Measurements from ENCODE around the gene TMEM248. TPM values are rescaled to one million over a fixed set of nuclear protein-coding genes. Genes with fewer than 3 reads are reported as not detected.

TMEM248 gene
- total and polyA plus RNA-seq, 2 of the 8 experiments (the other 6 are each of a cell fraction or from before 2014, with no cell fraction given) = 63.6 to 126 TPM

DNA sequence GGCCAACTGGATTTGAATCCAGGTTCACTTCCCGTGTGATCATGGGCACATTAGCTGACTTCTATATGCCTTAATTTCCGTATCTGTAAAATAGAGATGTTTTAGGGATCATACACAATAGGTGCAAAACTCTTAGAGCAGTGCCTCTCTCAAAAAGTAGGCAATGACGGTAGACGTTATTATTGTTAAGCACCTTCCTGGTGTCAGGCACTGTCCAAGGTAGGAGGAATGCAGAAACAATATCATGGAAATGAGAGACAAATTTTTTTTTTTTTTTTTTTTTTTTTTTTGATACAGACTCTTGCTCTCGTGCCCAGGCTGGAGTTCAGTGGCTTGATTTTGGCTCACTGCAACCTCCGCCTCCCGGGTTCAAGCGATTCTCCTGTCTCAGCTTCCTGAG lies 8.1 kb downstream of the TMEM248 start (continued):
- no peak for TF ChIP-seq RXRA (IDR thresholded peaks at IDR 0.05; ENCODE audit: insufficient read depth, low read depth, low read length)
- TF ChIP-seq BRCA1 (IDR thresholded peaks at IDR 0.05; ENCODE audit: low read depth, low read length) = no peak
- no peak for TF ChIP-seq ASH2L (IDR thresholded peaks at IDR 0.05; ENCODE audit: low read length)
- TF ChIP-seq, protein P1, sequence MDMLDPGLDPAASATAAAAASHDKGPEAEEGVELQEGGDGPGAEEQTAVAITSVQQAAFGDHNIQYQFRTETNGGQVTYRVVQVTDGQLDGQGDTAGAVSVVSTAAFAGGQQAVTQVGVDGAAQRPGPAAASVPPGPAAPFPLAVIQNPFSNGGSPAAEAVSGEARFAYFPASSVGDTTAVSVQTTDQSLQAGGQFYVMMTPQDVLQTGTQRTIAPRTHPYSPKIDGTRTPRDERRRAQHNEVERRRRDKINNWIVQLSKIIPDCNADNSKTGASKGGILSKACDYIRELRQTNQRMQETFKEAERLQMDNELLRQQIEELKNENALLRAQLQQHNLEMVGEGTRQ (IDR thresholded peaks at IDR 0.05; ENCODE audit: low read length) = no peak
- TF ChIP-seq SIX5 (IDR thresholded peaks at IDR 0.05; ENCODE audit: low read depth, low read length) = no peak
- TF ChIP-seq EGR1 (IDR thresholded peaks at IDR 0.05; ENCODE audit: borderline replicate concordance, low read depth, low read length) = no peak
- no peak for TF ChIP-seq EP300 (IDR thresholded peaks at IDR 0.05; ENCODE audit: borderline replicate concordance in 1 of 2, low read depth in 2 of 2, low read length in 2 of 2)
- no peak for TF ChIP-seq KDM4A (IDR thresholded peaks at IDR 0.05; ENCODE audit: low read depth, low read length, severe bottlenecking)

Measured in H1 (cell line).